ENCODE measurements around the gene UBXN7.
"Not testable (repeated sequence)": the region's sequence is repeated elsewhere in the genome, so short reads cannot be mapped to it uniquely, and the experiment has no call there.

The UBXN7 gene

DNA sequence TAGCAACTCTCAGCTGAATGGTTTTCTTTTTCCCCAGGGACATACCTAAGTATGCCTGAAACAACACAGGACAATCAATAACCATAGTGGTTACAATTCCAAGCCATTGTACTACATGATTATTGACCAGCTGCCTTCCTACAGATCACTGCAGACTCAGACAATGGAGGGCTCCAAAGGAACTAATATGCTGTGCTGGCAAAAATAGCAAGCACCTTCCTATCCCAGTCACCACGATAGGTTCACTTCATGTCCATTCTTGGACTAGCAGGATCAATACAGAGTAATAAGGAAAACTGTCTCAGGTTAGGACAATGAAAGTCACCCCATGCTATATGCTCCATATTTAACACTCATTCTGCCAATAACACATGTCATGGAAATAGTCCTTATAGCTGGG is 76.6 kb downstream of the UBXN7 start:
- TF ChIP-seq, protein P1, sequence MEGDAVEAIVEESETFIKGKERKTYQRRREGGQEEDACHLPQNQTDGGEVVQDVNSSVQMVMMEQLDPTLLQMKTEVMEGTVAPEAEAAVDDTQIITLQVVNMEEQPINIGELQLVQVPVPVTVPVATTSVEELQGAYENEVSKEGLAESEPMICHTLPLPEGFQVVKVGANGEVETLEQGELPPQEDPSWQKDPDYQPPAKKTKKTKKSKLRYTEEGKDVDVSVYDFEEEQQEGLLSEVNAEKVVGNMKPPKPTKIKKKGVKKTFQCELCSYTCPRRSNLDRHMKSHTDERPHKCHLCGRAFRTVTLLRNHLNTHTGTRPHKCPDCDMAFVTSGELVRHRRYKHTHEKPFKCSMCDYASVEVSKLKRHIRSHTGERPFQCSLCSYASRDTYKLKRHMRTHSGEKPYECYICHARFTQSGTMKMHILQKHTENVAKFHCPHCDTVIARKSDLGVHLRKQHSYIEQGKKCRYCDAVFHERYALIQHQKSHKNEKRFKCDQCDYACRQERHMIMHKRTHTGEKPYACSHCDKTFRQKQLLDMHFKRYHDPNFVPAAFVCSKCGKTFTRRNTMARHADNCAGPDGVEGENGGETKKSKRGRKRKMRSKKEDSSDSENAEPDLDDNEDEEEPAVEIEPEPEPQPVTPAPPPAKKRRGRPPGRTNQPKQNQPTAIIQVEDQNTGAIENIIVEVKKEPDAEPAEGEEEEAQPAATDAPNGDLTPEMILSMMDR (IDR thresholded peaks at IDR 0.05; ENCODE audit: low read depth, low read length): no peak
- no peak overlapping the region for H3K4me3 ChIP-seq (replicated peaks in 1 of 2; ENCODE audit: low read depth in 2 of 2, low read length in 2 of 2)
- DNase-seq (ENCODE audit: low read depth in 2 of 2): no peak

DNA sequence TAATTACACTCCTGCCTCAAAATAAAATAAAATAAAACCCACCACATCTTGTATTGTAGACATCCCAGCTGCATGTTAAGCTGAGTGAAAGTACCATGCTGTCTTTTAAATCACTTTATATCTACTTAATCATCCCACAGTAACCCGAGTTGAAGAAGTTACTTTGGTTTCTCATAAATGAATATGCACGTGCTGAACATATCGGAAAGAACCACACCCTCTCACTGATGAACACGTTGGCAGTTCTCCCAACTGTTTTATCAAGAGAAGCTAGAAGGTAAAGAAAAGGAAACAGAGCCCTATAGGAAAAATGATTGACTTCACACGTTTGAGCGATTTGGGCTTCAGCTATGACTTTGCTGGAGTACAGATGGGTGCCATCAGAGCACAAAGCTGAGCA is 78.1 kb downstream of the UBXN7 start:
- DNase-seq (ENCODE audit: low read depth in 2 of 2): no peak
- TF ChIP-seq, protein P1 (IDR thresholded peaks at IDR 0.05; ENCODE audit: low read depth, low read length): no peak
- no peak overlapping the region for H3K4me3 ChIP-seq (replicated peaks in 1 of 2; ENCODE audit: low read depth in 2 of 2, low read length in 2 of 2)

DNA sequence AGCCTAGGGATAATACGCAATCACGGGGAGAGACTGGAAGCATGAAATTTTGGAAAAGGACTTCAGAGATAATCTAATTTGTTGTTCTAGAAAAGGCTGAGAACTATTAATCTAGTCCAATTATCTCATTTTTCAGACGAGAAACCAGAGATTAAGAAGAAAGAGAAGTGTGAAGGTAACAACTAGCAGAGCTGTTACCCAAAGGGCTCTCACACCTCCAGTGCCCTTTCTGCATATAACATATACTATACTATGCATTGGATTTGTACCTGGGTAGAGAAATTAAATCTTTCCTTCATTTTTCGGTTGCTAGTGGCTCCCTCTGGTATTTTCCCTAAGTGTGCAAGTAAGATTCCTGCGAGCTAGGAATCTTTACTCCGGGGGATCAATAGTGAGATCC is 80.7 kb downstream of the UBXN7 start:
- H3K4me3 ChIP-seq (replicated peaks in 1 of 2; ENCODE audit: low read depth in 2 of 2, low read length in 2 of 2): no peak overlapping the region
- TF ChIP-seq, protein P1 (IDR thresholded peaks at IDR 0.05; ENCODE audit: low read depth, low read length): no peak
- no peak for DNase-seq (ENCODE audit: low read depth in 2 of 2)

- no peak overlapping the region for H3K4me3 ChIP-seq (replicated peaks in 1 of 2; ENCODE audit: low read depth in 2 of 2, low read length in 2 of 2)
- TF ChIP-seq, protein P1 (IDR thresholded peaks at IDR 0.05; ENCODE audit: low read depth, low read length): no peak
- no peak for DNase-seq (ENCODE audit: low read depth in 2 of 2)
These were observed 82.2 kb downstream of the UBXN7 start for GRCh38 chr3:196350067-196350466.

GRCh38 chr3:196348698-196349097 is 83.5 kb downstream of the UBXN7 start:
- no peak for DNase-seq (ENCODE audit: low read depth in 2 of 2)
- H3K4me3 ChIP-seq (replicated peaks in 1 of 2; ENCODE audit: low read depth in 2 of 2, low read length in 2 of 2): no peak overlapping the region
- TF ChIP-seq, protein P1 (IDR thresholded peaks at IDR 0.05; ENCODE audit: low read depth, low read length): no peak

DNA sequence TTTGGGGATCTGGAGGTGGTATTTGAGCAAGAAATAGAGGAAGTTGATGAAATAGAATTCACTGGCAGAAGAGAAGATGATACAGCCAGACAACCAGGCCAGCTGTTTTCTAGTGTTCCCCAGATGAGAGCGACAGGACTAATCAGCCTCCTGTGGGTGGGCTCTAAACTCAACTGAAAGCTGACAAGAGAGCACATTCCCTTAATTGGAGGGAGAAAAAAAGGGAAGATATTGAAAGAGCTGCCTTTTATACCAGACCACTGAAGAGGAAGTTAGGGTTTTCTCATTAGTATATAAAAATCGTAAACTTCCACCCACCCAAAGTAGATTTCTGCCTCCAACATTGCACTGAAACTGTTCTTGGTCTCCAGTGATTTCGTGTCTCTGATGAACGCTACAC is 87.6 kb downstream of the UBXN7 start:
- no peak overlapping the region for H3K4me3 ChIP-seq (replicated peaks in 1 of 2; ENCODE audit: low read depth in 2 of 2, low read length in 2 of 2)
- DNase-seq (ENCODE audit: low read depth in 2 of 2): no peak
- TF ChIP-seq, protein P1 (IDR thresholded peaks at IDR 0.05; ENCODE audit: low read depth, low read length): no peak

DNA sequence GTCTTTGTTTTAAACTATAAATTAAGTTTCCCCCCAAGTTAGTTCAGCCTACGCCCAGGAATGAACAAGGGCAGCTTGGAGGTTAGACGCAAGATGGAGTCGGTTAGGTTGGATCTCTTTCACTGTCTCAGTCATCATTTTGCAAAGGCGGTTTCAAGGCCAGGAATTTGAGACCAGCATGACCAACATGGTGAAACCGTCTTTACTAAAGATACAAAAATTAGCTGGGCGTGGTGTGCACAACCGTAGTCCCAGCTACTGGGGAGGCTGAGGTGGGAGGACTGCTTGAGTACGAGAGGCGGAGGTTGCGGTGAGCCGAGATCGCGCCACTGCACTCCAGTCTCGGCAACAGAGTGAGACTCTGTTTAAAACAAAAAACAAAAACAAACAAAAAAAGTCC is 88.3 kb downstream of the UBXN7 start:
- not testable (repeated sequence) for H3K4me3 ChIP-seq (replicated peaks in 1 of 2; ENCODE audit: low read depth in 2 of 2, low read length in 2 of 2); DNase-seq (ENCODE audit: low read depth in 2 of 2)
